T-helper 17 cell (primary cell): Measurements from ENCODE around the gene SORBS1. TPM values are rescaled to one million over a fixed set of nuclear protein-coding genes. Genes with fewer than 3 reads are reported as not detected.

Experiments used
- ATAC-seq: fragments of 150-1000 bp; cut with Tn5 transposase; 2 replicates; pipeline ENCODE4 v1.10.0; 2021; ENCODE audit warnings: mild to moderate bottlenecking, moderate library complexity
- DNase-seq, 3 donors: peaks; one replicate each; pipeline versions ENCODE4 v3.0.0 to v3.0.0-alpha.2; 2020 to 2021
- H3K9me3 ChIP-seq: one replicate; pipeline ENCODE4 v1.7.0; 2013; ENCODE audit warnings: low read length, mild to moderate bottlenecking; ENCODE audit not compliant: control insufficient read depth, poor library complexity, severe bottlenecking
- H3K27ac Mint-ChIP-seq: one replicate; pipeline ENCODE4 v1.8.0; 2022; ENCODE audit warnings: mild to moderate bottlenecking, moderate library complexity, mixed read lengths
- H3K27me3 Mint-ChIP-seq: one replicate; pipeline ENCODE4 v1.8.0; 2022; ENCODE audit warnings: mixed read lengths
- H3K36me3 Mint-ChIP-seq: one replicate; pipeline ENCODE4 v1.8.0; 2022; ENCODE audit warnings: low read depth, mixed read lengths
- H3K4me1 Mint-ChIP-seq: one replicate; pipeline ENCODE4 v1.8.0; 2022; ENCODE audit warnings: mild to moderate bottlenecking, mixed read lengths
- H3K4me3 Mint-ChIP-seq: one replicate; pipeline ENCODE4 v1.8.0; 2022; ENCODE audit warnings: mild to moderate bottlenecking, moderate library complexity, mixed read lengths
- total RNA-seq, 4 donors: library from RNA in 2 of 4; stranded (reverse) in 2 of 4; gene quantifications; one replicate each; pipeline ENCODE4 v1.2.3 and lab custom pipeline; 2022 to 2026

The SORBS1 gene
- total RNA-seq, 2 donors from 2014 or later: 2.5 to 5.0 TPM

DNA sequence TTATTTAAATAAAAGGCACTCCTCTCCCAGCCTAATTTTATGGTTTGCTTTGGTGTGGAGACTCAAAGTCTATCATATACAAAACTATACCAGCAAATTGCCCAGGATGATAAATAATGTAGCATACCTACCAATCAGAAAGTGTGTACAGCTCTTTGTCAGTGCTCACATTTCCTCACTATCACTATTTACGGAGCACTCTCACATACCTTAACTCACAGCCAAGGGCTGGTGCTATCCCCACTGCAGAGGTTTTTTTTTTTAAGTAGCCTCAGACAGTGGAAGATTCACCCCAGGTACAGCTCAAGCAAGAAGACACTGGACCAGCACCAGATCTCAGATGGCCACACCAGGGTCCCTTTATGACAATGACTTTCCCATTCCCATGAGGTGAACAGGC is 272.9 kb downstream of the SORBS1 start:
- no peak for ATAC-seq
- Mint-ChIP-seq H3K36me3 (peaks cover 3% of the 10 kb centered on the region), H3K4me1 (peaks cover 9% of the 10 kb centered on the region), H3K27me3 (peaks cover 75% of the 10 kb centered on the region), H3K4me3 (no peak overlapping the region), H3K27ac (no peak overlapping the region)
- DNase-seq: no peak
- H3K9me3 ChIP-seq: no peaks in the 10 kb centered on the region

DNA sequence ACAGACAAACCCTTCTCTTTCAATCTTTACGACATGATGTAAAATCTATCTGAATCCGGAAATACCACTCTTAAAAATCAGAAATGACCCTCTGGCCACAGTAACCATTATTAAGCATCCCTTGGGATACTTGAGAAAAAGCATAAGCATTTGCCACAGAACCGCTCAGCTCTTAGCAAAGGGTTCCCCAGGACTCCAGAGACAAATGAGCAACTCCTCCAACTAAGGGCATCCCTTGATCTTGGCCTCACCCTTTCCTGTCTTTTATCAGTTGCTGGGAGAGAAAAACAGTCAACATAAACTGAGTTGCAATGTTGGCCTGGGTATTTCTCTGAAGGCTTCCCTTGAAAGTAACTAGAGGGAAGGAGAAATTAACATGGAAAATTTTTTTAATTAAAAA is 273.9 kb downstream of the SORBS1 start:
- H3K4me3 Mint-ChIP-seq: no peak overlapping the region
- DNase-seq (no peak), ATAC-seq (no peak)
- peaks cover 9% of the 10 kb centered on the region for H3K4me1 Mint-ChIP-seq
- no peak overlapping the region for H3K27ac Mint-ChIP-seq
- H3K36me3 Mint-ChIP-seq: peaks cover 3% of the 10 kb centered on the region
- no peaks in the 10 kb centered on the region for H3K9me3 ChIP-seq
- peaks cover 65% of the 10 kb centered on the region for H3K27me3 Mint-ChIP-seq

DNA sequence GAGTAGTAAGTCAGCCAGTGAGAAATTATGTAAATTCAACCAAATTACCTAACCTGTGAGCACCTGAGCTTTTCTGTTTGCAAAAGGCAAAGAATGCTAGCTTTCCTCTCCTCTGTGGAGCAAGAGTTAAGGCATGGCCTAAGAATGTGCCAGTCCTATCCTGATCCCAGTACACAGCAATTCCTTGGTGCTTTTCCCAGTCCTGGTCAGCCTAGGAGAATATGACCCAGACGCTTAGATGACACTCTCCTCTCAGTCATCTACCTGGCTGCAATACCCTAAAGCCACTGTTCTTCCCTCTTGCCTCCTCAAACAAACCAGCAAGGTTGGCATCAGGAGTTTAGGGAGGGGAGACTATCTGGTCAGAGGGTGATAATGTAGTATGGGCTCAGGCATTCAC is 274.5 kb downstream of the SORBS1 start:
- ATAC-seq: no peak
- Mint-ChIP-seq H3K36me3 (peaks cover 3% of the 10 kb centered on the region), H3K4me3 (no peak overlapping the region), H3K27ac (no peak overlapping the region), H3K27me3 (peaks cover 59% of the 10 kb centered on the region), H3K4me1 (peaks cover 7% of the 10 kb centered on the region)
- H3K9me3 ChIP-seq: no peaks in the 10 kb centered on the region
- DNase-seq: no peak

DNA sequence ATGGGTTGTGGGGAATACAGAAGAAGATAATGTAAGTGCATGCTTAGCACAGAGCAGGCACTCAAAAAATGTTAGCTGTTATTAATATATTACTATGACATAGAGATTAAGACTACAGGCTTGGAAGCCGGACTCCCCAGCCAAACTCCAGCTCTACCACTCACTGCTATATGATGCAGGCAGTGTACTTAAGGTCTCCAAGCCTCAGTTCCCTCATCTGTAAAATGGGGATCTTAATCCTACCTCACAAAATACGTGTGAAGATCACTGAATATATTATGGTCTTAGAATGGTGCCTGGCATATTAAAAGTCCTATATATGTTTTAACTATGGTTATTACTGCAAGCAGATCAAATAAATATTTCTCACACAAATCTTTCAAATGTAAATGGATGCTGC is 275.6 kb downstream of the SORBS1 start:
- Mint-ChIP-seq H3K4me3 (no peak overlapping the region), H3K4me1 (peaks cover 4% of the 10 kb centered on the region), H3K27me3 (peaks cover 59% of the 10 kb centered on the region), H3K36me3 (no peaks in the 10 kb centered on the region), H3K27ac (no peak overlapping the region)
- ATAC-seq: no peak
- H3K9me3 ChIP-seq: no peaks in the 10 kb centered on the region
- DNase-seq: no peak

DNA sequence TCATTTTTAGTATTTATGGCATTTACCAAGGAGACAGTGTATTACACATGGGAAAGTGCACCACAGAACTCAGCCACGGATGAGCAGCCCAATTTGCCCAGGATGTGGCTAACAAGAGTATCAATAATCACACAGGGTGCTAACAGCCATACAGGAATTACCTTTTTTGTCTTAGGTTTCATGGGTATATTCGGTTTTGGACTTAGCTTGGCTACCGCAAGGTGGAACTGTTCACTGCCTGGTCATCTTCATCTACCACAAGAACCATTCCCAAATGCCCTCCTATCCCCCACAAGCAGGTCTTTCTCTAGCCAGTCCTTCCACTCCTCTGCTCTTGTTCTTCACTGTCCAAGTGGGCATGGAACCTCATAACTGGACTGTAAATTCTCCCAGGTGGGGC is 276.4 kb downstream of the SORBS1 start:
- DNase-seq: no peak
- H3K9me3 ChIP-seq: no peaks in the 10 kb centered on the region
- H3K4me3 Mint-ChIP-seq: no peak overlapping the region
- ATAC-seq: no peak
- H3K27ac Mint-ChIP-seq: no peak overlapping the region
- H3K27me3 Mint-ChIP-seq: peaks cover 57% of the 10 kb centered on the region
- H3K4me1 Mint-ChIP-seq: peaks cover 2% of the 10 kb centered on the region
- H3K36me3 Mint-ChIP-seq: no peaks in the 10 kb centered on the region

DNA sequence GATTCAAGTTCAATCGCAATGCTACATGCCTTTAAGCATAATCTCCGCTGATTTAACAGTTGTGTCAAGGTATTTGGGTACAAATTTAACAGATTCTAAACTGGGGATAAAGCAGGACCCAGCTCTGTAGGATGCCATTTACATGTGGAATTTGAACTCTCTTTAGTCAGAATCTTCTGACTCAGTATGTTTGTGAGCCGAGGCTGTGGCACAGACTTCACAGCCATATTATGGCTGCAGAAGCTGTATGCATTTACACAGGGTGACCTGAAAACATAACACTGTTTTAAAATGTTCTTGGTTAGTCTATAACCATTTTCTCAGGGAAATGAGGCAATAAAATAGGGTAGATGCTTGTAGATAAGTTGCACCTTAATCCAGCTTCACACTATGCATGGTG is 279.1 kb downstream of the SORBS1 start:
- no peak overlapping the region for H3K4me3 Mint-ChIP-seq
- H3K9me3 ChIP-seq: no peaks in the 10 kb centered on the region
- ATAC-seq: no peak
- DNase-seq: no peak
- H3K36me3 Mint-ChIP-seq: no peaks in the 10 kb centered on the region
- no peak overlapping the region for H3K27ac Mint-ChIP-seq
- H3K4me1 Mint-ChIP-seq: no peaks in the 10 kb centered on the region
- H3K27me3 Mint-ChIP-seq: peaks cover 39% of the 10 kb centered on the region

DNA sequence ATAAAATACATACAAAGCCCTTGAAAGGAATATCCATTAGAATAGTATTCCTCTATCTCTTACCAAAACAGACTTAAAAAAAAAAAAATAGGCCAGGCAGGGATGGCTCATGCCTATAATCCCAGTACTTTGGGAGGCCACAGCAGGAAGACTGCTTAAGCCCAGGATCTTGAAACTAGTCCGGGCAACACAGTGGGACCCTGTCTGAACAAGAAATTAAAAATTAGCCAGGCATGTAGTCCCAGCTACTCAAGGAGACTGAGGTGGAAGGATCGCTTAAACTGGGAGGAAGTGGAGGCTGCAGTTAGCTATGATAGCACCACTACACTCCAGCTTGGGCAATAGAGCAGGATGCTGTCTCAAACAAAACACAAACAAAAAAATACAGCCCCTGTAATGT is 280.0 kb downstream of the SORBS1 start:
- DNase-seq: no peak
- H3K9me3 ChIP-seq: no peaks in the 10 kb centered on the region
- no peak for ATAC-seq
- Mint-ChIP-seq H3K36me3 (no peaks in the 10 kb centered on the region), H3K27me3 (peaks cover 34% of the 10 kb centered on the region), H3K4me1 (no peaks in the 10 kb centered on the region), H3K4me3 (no peak overlapping the region), H3K27ac (no peak overlapping the region)

DNA sequence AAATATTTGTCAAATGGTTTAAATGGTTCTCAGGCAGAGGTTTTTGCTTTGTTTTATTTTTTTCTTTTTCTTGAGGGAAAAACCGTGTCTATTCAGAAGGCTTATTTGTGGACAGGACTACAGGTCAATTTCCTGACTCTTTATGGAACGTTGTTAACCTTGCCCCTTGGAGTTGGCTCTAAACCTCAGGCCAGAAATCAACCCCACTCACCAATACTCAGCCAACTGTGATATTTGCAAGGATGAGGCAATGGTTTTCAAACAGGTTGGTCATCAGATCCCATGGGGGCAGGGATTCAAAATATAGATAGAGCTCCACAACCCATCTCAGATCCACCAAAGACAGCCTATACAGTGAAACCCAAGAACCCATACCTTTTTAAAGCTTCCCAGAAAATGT is 280.5 kb downstream of the SORBS1 start:
- DNase-seq: no peak
- no peaks in the 10 kb centered on the region for H3K9me3 ChIP-seq

DNA sequence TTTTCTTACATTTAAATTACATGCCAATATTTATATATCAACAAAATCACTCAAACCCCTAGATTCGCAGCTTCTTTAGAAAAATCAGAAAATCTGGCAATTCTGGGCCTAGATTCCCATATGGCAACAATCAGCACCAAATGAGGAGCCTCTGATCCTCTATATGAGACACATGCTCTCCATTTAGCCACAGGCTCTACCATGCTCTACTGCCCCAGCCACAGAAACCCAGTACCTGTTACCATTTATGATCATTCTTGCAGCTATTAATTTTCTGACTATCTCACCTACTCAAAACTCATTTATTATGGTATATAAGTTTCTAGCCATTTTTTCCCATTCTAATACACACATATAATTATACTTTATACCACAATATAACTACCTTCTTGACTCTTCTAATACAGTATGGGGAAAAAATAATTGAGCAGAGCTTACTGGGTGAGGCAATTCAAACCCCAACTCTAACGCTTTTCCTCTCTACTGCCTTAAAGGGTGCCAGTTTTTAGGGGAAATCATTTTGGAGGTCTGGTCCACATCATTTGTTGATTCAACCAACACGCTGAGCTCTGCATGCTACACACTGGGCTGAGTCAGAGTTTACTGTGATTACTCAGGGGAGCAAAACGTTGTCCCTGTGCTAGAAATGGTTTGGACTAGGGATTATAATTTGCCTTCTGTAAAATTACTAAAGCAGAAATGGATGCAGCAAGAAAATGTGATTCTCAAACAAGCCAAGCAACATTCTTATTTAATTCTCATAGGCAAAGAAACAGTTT is 281.9 kb downstream of the SORBS1 start:
- Mint-ChIP-seq H3K27ac (no peak overlapping the region), H3K4me3 (no peak overlapping the region), H3K27me3 (peaks cover 20% of the 10 kb centered on the region), H3K36me3 (no peaks in the 10 kb centered on the region), H3K4me1 (no peaks in the 10 kb centered on the region)
- ATAC-seq: no peak
- no peak for DNase-seq
- H3K9me3 ChIP-seq: no peaks in the 10 kb centered on the region

More for the DNA sequence above, 280.5 kb downstream of the SORBS1 start:
- ATAC-seq: no peak
- H3K4me1 Mint-ChIP-seq: no peaks in the 10 kb centered on the region
- no peak overlapping the region for H3K27ac Mint-ChIP-seq
- no peaks in the 10 kb centered on the region for H3K36me3 Mint-ChIP-seq
- peaks cover 33% of the 10 kb centered on the region for H3K27me3 Mint-ChIP-seq
- no peak overlapping the region for H3K4me3 Mint-ChIP-seq

DNA sequence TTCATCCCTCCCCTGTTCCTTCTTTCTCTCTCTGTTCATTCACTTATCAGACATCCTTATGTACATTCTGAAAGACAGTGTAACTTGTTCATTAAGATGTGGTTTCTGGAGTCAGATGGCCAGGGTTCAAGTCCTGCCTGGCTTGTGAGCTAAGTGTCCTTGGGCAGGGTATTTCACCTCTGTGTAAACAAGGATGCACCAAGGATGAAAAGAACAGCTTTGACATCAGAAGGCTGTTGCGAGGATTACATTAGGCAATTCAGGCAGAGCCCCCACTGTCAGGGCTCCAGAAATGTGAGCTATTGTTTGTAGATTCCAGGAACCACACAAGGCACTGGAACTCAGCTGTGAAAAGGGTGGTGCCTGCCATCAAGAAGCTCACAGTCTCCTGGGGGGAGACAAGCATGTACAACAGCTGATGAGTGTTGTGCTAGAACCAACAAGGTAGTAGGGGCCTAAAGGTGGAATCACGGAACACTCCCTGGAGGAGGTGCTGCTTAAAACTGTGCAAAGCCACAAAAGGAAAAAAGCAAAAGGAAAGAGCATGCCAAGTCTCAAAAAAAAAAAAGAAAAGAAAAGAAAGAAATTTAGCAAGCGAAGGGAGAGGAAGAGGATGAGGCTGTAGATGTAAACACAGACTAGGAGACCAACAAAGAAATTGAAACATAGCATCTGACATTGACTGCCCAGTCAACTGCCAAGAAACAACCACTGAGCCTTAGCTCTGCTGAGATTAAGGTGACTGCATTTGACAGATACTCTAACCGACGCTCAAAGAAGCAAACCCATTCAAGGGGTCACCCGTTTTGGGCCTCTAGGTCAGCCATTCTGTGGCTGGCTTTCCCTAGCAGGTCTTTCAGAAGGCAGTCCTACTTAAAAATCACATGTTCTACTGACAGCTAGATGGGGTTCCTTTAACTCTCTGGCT is 282.8 kb downstream of the SORBS1 start:
- no peak for DNase-seq
- H3K9me3 ChIP-seq: no peaks in the 10 kb centered on the region
- Mint-ChIP-seq H3K4me3 (no peak overlapping the region), H3K36me3 (no peaks in the 10 kb centered on the region), H3K4me1 (no peaks in the 10 kb centered on the region), H3K27ac (no peak overlapping the region), H3K27me3 (peaks cover 13% of the 10 kb centered on the region)
- no peak for ATAC-seq

DNA sequence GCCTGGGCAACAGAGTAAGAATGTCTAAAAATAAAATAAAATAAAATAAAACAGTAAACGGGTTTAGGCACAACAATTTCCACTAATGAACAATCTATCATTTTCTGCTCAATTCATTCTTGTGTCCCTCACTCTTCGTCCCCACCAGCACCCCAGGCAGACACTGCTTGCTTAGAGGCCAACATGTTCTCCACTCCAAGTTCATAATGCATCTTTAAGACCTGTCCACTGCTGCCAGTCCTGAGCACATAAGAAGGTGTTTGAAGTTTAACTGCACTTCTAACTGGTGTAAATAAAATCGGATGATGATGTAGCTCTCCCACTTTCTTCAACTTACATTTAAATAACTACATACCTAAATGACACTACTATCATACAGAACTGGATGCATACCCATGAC is 283.6 kb downstream of the SORBS1 start:
- H3K4me3 Mint-ChIP-seq: no peak overlapping the region
- H3K27ac Mint-ChIP-seq: no peak overlapping the region
- peaks cover 12% of the 10 kb centered on the region for H3K27me3 Mint-ChIP-seq
- no peaks in the 10 kb centered on the region for H3K36me3 Mint-ChIP-seq
- H3K4me1 Mint-ChIP-seq: no peaks in the 10 kb centered on the region
- ATAC-seq (no peak), DNase-seq (no peak)
- H3K9me3 ChIP-seq: no peaks in the 10 kb centered on the region

DNA sequence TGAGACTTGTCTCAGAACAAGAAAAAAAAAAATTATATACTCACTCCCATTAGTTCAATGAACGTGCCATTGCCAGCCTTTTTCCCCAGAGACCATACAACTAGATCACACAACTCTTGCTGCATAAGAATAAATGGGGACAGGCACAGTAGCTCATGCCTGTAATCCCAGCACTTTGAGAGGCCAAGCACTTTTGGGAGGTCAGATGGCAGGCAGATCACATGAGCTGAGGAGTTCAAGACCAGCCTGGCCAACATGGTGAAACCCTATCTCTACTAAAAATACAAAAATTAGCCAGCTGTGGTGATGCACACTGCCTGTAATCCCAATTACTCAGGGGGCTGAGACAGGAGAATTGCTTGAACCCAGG is 284.0 kb downstream of the SORBS1 start:
- DNase-seq (no peak), ATAC-seq (no peak)
- Mint-ChIP-seq H3K36me3 (no peaks in the 10 kb centered on the region), H3K4me1 (no peaks in the 10 kb centered on the region), H3K27me3 (peaks cover 12% of the 10 kb centered on the region), H3K27ac (no peak overlapping the region), H3K4me3 (no peak overlapping the region)
- H3K9me3 ChIP-seq: no peaks in the 10 kb centered on the region

DNA sequence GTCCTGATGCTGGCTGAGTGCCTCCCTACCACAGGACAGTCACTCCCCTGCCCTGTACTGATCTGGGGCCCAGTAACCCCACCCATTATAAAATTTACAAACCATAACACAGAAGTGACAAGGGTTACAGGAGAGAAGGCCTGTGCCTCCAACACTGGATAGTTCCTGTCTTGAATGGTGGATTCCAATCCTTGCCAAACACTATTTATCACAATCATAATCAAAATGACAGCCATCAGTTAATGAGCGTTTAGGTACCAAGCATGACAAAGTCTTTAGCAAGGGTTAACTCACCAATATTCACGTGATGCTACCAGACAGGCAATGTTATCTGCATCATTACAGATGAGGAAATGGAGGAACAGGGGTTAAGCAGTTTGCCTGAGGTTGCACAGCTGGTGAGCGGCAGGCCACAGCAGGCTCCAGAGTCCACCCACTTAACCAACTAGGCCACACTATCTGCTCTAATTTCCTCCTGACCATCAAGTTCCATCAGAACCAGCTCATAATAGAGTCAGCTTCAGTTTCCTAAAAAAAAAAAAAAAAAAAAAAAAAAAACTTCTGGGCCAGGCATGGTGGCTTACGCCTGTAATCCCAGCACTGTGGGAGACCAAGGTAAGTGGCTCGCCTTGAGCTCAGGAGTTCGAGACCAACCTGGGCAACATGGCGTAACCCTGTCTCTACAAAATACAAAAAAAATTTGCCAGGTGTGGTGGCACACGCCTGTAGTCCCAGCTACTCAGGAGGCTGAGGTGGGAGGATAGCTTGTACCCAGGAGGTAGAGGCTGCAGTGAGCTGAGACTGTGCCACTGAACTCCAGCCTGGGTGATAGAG is 284.6 kb downstream of the SORBS1 start:
- H3K9me3 ChIP-seq: no peaks in the 10 kb centered on the region
- H3K27ac Mint-ChIP-seq: no peak overlapping the region
- no peak overlapping the region for H3K4me3 Mint-ChIP-seq
- DNase-seq (no peak), ATAC-seq (no peak)
- H3K36me3 Mint-ChIP-seq: no peaks in the 10 kb centered on the region
- peaks cover 12% of the 10 kb centered on the region for H3K27me3 Mint-ChIP-seq
- no peaks in the 10 kb centered on the region for H3K4me1 Mint-ChIP-seq
